CD1c-positive myeloid dendritic cell (primary cell): Measurements from ENCODE around the gene CCM2.
A peak's percentile ranks its signal among the peaks of the same experiment; 100 is the strongest.

Source experiments
- DNase-seq: peaks from one replicate; pipeline ENCODE4 v3.0.0-alpha.2; 2016; ENCODE audit errors: extremely low spot score

The CCM2 gene

GRCh38 chr7:45080958-45081669 lies 81.1 kb downstream of the CCM2 start:
- DNase-seq, result no peak

DNA sequence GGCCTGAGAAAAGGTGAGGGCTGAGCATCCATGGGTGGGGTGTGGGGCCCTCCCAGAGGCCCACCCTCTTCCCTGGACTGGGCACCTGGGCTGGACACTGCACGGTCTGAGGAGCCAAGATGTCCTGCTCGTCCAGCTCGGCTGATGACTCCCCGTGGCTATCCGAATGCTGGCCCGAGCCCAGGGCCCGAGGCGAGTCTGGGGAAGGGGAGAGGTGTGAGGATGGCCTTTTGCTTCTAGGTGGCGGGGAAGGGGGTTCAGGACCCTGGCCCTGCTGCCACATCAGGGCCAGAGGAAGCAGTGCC lies 81.6 kb downstream of the CCM2 start:
- no peak for DNase-seq

- DNase-seq, result no peak
These were observed 82.2 kb downstream of the CCM2 start for GRCh38 chr7:45082031-45082830.

DNA sequence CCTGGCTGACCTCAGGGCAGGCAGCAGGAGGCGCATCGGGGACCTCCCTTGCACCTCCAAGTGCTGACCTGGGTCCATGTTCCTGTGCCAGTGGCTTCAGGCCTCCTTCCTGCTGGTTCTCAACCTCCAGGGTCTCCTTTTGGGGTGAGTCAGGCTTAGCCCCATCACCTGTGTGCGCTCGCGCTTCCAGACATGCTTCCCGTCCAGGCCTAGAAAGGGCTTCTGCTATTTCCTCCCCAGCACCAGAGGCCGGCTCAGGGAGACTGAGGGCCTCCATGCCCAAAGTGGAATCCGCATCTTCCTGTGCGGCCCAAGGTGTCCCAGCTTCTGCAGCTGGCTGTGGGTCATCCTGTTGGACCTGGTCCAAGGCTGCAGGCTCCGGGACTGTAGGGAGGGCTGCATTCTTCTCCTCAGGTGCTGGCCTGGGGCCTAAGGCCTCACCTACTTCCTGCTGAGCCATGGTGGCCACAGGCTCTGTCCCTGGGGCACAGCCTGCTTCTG lies 82.9 kb downstream of the CCM2 start:
- no peak for DNase-seq

DNA sequence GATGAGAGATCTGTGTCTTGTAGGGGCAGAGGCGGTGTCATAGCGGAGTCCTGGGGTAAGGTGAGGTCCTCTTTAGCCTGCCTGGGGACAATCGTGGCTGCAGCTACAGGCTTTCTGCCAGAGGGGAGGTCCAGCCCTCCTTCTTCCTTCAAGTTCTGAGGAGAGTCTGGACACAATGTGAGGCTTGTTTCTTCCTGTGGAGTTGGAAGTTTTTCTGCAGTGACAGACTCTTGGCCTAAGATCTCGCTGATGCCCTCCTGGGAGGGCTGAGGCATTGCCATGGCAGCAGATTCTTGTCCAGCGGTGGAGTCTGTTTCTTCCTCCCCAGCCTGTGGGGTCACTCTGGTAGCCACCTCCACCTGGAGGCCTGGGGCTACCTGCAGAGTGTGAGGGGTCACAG lies 84.3 kb downstream of the CCM2 start:
- DNase-seq, result no peak

DNA sequence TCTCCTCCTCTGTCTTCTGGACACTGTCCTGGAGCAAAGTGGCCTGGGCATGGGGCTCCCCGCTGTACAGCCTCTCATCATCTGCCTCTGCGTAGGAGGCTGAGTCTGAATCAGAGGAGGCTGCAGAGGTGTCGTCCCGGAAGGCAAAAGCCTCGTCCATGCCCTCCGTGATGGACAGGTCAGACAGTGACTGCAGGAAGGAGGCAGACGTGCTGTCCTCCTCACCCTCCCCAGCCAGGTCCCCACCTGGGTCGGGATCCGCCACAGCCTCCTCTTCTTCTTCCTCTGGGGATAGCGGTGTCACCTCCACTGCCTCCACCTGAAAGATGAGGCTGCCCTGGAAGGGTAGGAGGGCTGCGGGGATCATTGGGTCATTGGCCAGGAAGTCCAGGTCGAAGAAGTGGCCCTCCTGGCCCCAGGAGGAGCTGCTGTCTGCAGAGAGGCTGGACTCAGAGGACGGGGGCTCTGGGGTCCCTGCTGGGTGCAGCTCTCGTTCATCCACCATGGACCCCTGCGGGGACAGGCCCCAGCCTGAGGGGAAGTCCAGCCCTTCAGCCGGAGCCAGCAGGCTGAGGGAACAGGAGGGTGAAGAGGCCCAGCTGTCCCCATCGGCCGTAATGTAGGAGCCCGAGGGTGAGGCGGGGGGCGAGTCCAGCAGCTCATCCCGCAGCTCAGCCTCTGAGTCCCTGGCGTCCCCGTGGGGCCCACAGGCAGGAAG lies 85.1 kb downstream of the CCM2 start:
- no peak for DNase-seq

GRCh38 chr7:45085619-45086200 lies 85.7 kb downstream of the CCM2 start:
- DNase-seq, result no peak

- DNase-seq, result no peak
These were observed 86.5 kb downstream of the CCM2 start for GRCh38 chr7:45086331-45087065.

- no peak for DNase-seq
These were observed 87.5 kb downstream of the CCM2 start for GRCh38 chr7:45087301-45088145.

DNA sequence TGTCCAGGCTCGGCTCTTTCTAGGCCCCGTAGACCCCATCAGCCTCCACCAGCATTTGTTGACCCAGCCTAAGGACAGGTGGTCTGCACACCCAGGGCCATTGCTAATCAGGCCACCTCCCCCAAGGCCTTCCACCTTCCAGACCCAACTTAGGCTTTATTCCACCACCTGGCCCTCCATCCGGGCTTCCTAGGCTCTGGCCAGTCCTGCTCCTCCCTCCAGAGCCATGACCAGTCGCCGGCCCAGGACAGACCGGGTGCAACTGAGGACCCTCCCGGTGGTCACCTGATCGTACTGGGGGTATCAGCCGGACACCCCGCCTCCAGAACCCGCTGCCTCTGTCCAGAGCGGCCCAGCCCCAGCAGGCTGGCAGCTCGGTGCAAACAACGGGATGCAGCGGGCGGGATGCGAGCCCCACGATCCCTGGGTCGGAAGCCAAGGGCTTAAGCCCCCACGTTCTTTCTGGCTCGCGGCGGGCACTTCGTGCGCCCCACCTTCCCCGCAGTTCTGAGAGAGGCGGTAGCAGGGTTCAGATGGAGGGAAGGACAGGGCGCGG lies 88.2 kb downstream of the CCM2 start:
- DNase-seq, result no peak

- peak; percentile 13 for DNase-seq
These were observed 88.9 kb downstream of the CCM2 start, which contains the start of gene NACAD for GRCh38 chr7:45088821-45089340. Gene NACAD (minus strand): TSS chr7:45088969. CDS start chr7:45088894, 75 bp downstream.

GRCh38 chr7:45089341-45089891 lies 89.4 kb downstream of the CCM2 start:
- DNase-seq, result peak; percentile 36

DNA sequence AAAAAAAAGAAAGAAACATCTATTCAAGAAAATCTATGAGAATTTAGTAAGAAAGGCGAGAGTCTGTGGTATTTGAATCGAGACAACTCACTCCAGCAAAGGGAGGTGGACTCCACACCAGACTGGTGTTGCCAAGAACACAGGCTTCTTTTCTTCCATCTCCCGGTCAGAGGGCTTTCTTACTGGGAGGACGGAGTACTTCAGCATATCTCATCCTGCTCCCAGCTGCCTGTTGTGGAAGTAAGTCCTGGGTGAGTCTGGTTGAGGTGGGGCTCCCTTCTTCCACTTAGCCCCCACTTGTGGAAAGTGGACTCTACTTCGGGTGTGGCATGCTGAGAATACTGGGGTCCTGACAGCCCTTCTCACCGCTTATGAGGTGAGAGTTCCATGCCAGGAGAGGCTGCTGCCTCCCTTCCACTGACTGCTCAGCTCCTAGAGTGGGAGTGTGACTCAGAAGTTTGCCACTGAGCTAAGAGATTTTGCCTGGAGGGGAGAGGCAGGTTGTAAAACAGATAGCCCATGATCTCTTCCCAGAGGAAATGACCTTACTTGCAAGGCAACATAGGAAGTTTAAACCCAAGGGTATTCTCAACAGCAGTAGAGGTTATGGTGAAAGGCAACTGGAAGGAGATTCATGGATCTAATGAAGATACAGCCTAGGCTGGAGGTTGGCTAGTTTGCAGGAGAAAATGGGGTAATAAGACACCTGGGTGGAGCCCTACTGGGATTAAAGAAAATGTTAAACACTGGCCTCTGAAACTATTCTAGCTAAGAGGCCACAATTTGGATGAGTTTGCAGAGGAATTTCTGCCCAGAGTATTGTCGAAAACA lies 92.3 kb downstream of the CCM2 start:
- DNase-seq, result no peak

- no peak for DNase-seq
These were observed 92.9 kb downstream of the CCM2 start for GRCh38 chr7:45092931-45093235.

DNA sequence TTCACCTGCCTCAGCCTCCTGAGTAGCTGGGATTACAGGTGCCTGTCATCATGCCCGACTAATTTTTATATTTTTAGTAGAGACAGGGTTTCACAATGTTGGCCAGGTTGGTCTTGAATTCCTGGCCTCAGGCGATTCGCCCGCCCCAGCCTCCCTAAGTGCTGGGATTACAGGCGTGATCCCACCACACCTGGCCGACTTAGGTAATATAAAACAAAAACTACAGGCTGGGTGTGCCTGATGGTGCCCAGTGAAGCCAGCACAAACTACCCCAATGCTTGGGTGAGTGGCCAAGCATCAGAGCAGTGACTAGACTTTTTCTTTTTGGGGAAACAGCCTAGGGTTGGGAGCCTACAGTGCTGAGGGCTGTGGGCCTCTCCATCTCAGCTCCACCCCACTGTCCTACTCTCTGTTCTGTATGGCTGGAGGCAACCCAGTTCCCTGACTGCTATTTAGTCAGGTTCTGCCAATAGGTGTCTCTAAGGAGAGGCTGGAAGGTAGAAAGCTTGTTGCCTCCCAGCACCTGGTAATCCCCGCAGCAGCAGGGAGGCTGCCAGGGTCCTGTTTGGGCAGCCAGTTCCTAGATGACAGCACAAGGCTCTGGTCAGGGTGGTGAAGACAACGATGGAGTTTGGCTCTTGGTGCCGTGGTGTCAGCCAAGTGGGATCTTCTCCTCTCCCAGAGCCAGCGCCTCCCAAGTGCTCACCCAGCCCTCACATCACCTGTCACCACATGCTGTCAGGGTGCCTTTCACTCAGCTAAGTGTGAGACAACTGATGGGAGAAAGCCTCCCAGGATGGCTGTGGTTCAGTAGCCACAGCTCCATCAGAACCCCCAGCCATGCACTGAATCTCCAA lies 99.2 kb downstream of the CCM2 start:
- DNase-seq, result no peak

GRCh38 chr7:45099891-45100760 lies 100.1 kb downstream of the CCM2 start:
- DNase-seq, result no peak
